GM12891 (cell line): ENCODE data around the gene NPAS1.

ENCODE experiments used
- POLR2A ChIP-seq: IDR thresholded peaks from 2 replicates; pipeline ENCODE4 v1.6.1; 2011; ENCODE audit warnings: low read depth, low read length, control low read depth
- POLR2AphosphoS5 ChIP-seq: IDR thresholded peaks from 2 replicates; pipeline ENCODE4 v1.6.1; 2011; ENCODE audit warnings: low read depth, low read length, control low read depth
- POU2F2 ChIP-seq: IDR thresholded peaks from 2 replicates; pipeline ENCODE4 v1.6.1; 2011; ENCODE audit warnings: low read depth, mild to moderate bottlenecking, control low read depth, low read length, moderate library complexity
- SPI1 ChIP-seq: IDR thresholded peaks from 2 replicates; pipeline ENCODE4 v1.6.1; 2011; ENCODE audit warnings: low read depth, low read length, control low read depth
- TAF1 ChIP-seq: IDR thresholded peaks from 2 replicates; pipeline ENCODE4 v1.6.1; 2011; ENCODE audit warnings: low read depth, low read length, control low read depth

GRCh38 chr19:47084879-47085439, 65.3 kb downstream of the NPAS1 start:
- TF ChIP-seq POLR2A (no peak), POLR2AphosphoS5 (no peak), TAF1 (no peak), SPI1 (no peak), POU2F2 (no peak)
